HL-60/S4 (cell line): Measurements from ENCODE around the gene PTPRCAP.
"Not testable (repeated sequence)": the region's sequence is repeated elsewhere in the genome, so short reads cannot be mapped to it uniquely, and the experiment has no call there.

Experiments
- in situ Hi-C: fragments of 300-500 bp; cut with MboI; formaldehyde crosslinking; loops from 2 replicates; pipeline ENCODE4 v1.14.3; 2022; ENCODE audit warnings: low sequenced_read_pairs

The PTPRCAP gene

DNA sequence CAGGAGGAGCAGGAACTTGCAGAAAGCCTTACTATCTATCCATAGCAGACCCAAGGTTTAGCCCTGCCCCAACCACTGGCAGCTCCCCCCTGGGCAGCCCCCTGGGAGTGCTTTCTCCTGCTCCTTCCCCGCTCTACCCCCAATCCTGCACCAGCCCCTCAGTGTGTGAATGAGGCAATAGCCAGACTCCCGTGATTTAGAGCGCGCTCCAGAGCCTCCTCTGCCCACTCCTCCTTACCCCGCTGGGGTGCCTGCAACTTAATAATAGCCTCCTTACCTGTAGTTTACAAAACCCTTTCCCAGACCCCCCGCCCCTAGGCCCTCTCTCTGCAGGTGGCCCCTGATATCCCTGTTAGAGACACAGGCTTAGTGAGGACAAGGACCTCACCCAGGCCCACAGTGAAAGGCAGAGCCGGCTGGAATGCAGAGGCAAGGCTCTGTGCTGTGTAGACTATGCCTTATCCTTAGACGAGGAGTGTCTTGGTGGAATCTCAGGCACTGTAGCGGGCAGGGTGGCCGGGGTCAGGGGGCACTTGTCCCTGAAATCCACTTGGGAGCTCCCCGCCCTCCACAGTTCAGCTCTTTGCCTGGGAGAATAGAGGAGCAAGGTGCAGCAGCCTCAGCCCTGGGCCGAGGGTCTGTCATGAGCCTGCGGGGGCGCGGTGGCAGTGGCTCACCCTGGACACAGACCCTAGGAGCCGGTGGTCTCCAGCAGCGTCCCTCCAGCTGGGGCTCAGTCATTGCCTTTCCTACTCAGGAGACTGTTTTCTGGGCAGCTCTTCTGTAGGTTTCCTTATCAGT, 26.3 kb downstream of the PTPRCAP start:
- in situ Hi-C loops, result no loop called here

DNA sequence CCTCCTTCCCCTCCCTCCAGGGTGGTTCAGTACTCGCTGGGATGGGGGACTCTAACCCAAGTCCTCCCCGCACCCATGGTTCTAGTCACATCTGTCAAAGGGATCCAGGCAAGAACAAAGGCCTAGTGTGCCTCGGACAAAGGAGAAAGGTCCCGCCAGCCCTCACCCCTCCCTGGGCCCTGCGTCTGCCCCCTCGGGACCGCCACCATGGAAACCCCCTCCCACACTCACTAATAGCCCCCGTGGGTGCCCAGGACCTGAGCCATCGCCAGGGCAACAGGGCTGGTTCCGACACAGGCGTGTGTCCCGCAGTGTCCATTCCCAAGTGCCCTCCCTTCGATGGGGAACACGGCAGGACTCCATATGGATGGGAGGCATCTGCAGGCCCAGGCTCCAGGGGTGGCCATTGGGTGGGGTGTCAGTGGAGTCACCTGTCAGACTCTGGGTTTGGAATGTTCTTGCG, 27.1 kb downstream of the PTPRCAP start:
- in situ Hi-C loops, result no loop called here

DNA sequence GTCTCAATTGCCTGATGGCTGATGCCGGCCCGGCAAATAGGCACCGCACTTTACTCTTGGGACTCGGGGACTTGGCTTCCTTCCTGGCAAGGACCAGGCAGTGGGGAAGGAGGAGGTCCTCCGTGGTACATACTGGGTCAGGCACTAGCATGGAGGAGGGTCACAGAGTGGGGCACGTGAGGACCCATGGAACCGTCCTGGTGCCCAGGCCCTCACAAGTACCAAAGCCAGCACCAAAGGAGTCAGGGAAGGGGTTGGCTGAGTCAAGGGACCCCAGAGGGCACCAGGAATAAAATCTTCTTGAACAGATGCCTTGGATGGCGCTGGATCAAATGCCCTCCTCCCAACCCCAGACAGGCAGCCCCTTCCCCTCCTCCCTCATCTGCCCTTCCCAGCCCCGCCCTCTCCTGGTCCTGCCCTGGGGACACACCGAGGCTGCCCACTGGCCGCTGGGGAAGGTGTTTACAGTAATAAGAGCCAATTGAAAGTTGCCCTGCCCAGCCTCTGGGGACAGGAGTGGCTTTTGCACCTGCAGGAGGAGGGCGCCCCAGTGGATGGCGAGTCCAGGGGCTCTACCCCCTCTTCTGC, 27.6 kb downstream of the PTPRCAP start:
- in situ Hi-C loops, result no loop called here

DNA sequence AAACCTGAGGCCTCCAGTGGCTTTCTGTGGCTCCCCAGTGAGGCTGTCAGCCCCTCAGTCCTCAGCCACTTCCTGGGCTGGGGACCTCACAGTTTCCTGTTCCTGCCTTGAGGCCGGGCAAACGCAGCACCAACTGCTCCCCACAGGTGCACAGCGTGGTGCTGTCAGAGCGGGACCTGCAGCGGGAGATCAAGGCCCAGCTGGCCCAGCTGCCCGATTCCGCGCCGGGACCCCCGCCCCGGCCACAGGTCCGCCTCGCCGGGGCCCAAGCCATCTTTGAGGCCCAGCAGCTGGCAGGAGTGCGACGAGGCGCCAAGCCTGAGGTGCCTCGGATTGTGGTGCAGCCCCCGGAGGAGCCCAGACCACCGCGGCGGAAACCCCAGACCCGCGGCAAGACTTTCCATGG, 28.2 kb downstream of the PTPRCAP start:
- in situ Hi-C loops, result no loop called here

DNA sequence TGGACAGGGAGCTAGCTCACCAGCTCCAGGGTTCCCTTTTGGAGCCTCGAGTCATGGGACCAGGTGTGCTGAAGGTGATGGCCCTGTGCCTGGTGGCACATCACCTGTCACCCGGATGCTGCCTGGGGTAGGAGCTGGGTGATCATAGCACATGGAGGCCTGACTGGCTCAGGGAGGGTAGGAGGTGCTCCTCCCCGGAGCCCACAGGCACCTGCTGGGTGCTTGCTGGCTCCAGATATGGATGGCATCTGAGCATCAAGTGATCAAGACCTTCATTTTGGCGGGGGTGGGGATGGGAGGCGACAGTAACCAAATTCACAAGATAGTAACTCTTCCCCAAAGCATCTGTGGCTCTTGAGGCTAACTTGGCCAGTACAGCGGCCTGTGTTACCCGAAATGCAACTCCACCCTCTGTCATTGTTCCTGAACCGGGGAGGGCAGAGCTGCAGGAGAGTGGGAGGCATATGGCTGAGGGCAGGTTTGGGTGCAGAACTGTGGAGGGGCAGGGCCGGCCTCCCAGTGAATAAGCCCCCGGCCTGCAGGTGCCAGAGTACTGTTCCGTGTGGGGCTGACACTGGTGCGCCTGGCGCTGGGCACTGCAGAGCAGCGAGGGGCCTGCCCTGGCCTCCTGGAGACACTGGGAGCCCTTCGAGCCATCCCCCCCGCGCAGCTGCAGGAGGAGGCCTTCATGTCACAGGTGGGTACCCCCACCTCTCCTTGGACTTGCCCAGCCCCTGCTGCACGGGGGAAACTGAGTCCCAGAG, 28.9 kb downstream of the PTPRCAP start:
- in situ Hi-C loops, result no loop called here

DNA sequence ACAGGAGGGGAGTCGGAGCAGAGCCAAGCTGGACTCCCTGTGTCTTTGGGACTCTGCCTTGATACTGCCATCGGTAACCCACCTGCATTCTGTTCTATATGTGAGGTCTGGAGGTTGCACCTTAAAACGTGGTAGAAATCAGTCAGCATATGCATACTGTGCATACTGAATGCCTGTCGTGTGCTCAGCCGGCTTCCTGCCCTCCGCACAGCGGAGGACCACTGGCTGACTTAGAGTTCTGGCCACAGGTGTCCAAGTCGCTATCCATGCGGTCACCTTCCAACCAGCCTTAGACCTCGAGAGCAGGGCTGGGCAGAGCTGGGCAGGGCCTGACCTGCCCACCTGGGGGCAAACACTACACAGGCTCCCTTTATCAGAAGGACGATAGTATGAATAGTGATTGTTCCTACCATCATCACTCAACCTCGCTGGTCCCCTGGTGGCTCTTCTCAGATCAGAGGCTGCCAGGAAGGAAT, 29.8 kb downstream of the PTPRCAP start:
- in situ Hi-C loops, result no loop called here

DNA sequence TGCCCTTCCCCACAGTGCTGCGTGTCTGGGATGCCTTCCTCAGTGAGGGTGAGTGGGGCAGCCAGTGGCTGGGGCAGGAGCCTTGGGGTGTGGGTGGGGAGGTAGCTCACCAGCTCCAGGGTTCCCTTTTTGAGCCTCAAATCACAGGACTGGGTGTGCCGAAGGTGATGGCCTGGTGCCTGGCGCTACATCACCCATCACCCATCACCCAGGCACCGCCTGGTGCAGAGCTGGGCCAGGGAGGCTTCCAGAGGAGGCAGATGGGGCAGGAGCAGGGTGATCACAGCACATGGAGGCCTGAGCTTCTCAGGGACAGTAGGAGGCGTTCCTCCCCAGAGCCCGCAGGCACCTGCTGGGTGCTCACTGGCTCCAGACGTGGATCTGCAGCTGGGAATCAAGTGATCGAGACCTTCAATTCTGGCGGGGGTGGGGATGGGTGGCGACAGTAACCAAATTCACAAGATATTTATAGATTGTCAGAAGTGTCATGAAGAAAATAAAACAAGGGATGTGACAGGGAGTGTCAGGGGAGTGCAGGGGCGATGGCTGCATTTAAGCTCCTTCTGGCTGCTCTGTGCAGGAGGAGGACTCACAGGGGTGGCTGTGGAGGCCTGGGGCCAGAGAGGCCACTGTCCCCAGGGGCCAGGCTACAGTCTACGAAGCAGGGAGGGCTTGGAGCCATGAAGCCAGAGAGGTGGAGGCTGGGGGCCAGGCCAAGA, 30.4 kb downstream of the PTPRCAP start:
- in situ Hi-C loops, result no loop called here

DNA sequence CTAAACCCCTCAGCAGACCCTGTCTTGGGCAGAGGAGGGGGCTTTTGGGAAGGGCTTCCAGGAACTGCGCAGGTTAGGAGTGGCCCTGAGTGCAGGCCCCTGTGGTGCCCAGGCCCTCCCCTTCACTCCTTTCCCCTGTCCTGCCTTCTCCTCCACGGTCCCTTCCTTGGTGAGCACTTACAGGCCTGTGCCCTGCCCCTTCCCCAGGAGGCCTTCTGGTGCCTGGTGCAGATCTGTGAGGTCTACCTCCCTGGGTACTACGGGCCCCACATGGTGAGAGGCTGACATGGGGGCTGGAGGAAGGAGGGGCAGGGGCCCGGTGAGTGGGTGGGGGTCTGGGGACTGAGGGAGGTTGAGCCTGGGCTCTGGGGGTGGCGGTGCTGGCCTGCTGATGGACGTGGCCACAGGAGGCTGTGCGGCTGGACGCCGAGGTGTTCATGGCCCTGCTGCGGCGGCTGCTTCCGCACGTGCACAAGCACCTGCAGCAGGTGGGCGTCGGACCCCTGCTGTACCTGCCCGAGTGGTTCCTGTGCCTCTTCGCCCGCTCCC, 31.0 kb downstream of the PTPRCAP start:
- in situ Hi-C loops, result no loop called here

DNA sequence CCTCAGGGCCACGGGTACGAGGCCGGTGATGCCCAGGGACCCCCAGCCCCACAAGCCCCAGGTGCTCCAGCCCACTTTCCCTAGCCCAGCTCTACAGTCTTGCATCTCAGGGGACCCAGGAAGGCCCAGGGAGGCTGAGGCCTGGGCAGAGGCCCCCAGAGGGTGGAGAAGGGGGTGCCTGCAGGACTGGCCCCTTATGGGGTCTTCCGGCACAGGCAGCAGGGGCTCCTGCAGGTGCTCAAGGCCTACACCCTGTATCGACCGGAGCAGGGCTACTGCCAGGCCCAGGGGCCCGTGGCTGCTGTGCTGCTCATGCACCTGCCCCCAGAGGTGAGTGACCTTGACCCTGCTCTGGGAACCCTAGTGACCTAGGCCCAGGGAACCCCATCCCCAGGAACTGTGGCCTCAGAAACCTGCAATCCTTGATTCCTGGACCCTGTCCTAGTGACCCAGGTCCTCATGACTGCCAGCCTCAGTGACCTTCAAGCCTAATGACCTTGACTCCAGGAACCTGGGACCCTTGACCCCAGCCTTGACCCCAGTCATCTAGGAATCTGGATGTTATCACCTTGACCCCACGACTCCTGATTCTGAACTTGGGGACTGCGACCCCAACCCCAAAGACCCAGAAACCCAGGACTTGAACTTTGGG, 31.7 kb downstream of the PTPRCAP start:
- in situ Hi-C loops, result no loop called here

DNA sequence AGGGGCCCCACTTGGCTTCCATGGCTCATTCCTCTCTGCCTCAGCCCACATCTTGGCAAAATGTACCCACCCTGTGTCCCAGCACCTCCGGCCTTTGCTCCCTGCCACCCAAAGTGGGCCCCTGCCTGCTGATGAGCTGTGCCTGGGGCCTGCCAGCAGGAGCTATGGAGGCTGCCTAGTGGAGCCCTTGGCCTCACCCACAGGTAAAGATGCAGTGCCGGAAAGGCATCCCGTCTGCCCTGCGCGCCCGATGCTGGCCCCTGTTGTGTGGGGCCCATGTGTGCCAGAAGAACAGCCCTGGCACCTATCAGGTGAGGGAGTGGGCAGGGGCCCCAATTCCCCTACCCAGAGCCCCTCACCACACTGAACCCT, 32.3 kb downstream of the PTPRCAP start:
- in situ Hi-C loops, result no loop called here

DNA sequence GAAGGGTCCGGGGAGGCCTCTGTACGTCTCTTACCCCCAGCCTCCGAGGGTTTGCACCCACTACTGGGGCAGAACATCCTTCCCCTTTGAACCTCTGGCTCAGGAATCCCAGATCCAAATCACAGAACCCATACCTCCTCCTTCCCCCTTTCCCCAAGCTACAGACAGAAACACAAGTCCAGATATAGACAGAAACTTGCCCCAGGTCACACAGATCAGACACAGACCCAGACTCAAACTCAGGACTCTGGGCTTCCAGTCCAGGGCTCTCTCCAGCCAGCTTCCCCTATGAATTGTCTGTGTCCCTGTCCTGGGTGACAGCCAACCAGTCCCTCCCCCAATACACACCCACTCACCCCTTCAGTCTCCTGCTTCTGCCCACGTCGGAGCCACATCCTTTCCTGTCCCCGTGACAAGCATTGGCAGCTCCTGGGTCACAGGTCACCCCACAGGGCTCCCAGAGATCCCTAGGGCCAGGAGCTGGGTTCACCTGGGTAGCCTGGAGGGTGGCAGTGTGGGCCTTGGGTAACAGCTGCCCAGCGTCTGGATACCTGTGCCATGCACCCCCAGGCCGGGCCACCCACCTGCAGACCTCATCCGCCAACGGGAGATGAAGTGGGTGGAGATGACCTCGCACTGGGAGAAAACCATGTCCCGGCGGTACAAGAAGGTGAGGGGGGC, 32.8 kb downstream of the PTPRCAP start:
- in situ Hi-C loops, result no loop called here

DNA sequence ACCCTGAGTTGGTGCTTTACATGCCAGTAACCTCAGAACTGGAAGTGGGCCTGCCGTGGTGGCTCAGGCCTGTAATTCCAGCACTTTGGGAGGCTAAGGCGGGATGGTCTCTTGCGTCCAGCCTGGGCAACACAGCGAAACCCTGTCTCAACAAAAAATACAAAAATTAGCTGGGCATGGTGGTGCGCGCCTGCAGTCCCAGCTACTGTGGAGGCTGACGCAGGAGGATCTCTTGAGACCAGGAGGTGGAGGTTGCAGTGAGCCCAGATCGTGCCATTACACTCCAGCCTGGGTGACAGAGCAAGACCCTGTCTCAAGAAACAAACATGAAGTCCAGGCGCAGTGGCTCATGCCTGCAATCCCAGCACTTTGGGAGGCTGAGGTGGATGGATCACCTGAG, 34.4 kb downstream of the PTPRCAP start:
- in situ Hi-C loops, result not testable (repeated sequence)

DNA sequence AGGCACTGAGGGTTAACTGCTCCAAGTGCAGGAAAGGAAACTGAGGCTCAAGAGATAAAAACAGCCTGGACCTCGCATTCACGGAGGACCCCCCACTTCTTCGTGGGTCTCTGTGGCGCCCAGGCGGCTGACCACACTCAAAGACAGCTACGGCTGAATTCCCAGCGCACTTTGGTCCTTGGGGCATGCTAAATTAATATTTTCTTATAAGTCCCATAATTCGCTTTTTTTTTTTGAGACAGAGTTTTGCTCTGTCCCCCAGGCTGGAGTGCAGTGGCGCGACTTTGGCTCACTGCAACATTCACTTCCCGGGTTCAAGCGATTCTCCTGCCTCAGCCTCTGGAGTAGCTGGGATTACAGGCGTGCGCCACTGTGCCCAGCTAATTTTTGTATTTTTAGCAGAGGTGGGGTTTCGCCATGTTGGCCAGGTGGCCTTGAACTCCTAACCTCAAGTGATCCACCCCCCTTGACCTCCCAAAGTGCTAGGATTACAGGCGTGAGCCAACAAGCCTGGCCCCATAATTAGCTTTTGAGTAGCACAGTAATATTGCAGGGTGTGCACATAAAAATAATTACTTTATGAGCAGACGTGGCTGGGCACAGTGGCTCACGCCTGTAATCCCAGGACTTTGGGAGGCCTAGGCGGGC, 35.2 kb downstream of the PTPRCAP start:
- in situ Hi-C loops, result not testable (repeated sequence)

DNA sequence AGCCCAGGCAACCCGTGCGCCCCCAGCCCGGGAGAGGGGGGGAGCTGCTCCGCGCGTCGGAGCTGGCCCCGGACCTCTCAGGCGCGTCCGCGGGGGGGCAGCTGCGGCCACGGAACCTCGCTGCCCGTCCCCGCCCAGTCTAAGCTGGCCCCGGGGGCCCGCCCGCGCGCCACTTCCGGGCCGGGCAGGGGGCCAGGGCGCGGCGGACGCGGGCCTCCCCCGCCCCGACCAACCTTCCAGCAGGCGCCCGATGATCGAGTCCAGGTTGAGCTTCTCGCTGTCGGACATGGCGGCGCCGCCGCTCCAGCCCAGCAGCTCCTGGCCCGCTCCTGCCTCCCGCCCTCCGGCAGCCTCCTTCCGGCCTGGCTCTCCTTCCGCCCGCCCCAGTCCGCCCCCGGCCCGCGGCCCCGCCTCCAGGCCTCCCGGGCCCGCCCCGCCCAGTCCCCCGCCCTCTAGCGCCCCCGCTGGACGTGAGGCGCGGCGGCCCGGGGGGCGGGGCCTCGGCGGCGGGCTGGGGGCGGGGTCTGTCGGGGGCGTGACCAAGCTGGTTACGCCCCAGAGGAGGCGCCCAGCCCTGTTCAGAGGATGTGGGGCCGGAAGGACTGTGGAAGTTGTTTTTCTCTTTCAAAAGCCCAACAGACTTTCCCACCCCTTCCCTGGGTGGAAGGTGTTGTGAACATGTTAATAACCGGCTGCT, 35.8 kb downstream of the PTPRCAP start, which contains the start of gene PPP1CA:
TSS of gene PPP1CA (minus strand) at position 364 of the 697 bp plus-strand sequence. CDS start at position 288, 76 bp downstream.
- in situ Hi-C loops, result no loop called here

DNA sequence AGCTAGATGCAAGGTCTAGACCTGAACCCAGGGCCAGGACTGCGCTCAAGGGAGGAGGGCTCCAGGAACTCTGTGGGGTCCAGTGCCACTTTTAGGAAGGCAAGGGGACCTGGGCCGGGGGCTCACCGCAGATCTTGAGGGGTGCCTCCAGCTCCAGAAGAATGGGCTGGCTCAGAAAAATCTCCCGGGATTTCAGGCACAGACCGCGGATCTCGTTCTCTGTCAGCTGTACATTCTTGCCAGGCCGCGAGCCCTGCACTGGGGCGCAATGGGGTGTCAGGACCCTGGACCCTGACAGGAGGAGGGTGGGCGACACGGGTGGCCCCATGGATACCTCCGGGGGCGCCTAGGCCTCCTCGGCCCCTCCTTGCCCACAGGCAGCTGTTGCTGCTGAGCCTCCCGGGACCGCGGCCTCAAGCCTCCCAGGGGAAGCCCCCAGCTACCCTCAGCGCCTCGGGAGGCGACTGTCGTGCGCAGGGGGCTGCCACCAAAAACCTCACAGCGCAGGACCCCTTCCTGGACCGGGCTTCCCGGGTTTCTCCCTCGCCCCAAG, 36.5 kb downstream of the PTPRCAP start:
- in situ Hi-C loops, result no loop called here

DNA sequence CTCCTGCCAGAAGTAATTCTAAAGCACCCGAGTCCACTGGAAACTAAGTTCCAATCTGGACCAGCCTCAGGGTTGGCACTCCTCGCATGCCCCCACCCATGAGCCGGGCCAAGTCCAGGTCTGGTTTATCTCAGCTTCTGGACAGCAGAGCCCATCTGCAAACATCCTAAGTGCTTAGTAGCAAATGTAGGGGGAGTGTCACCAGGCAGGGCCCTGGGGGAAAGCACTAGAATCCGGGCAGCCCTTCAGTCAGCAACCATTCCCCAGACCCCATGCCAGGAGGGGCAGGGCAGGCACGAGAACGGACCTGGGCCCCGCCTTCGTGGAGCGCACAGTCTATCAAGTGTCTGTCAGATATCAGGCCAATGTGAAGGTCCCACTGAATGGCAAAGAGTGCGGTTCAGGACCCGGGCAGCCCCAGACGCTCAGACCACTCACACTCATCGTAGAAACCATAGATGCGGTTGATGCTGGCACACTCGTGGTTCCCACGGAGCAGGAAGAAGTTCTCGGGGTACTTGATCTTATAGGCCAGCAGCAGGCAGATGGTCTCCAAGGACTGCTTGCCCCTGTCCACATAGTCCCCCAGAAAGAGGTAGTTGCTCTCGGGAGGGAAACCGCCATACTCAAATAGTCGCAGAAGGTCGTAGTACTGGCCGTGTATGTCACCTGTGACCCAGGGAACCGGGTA, 37.1 kb downstream of the PTPRCAP start:
- in situ Hi-C loops, result no loop called here
